T-helper 17 cell (primary cell): ENCODE measurements around the gene PDE9A. TPM values are rescaled to one million over a fixed set of nuclear protein-coding genes. Genes with fewer than 3 reads are reported as not detected.
A peak's percentile ranks its signal among the peaks of the same experiment; 100 is the strongest.

Experiments used
- ATAC-seq: fragments of 150-1000 bp; cut with Tn5 transposase; 2 replicates; pipeline ENCODE4 v1.10.0; 2021; ENCODE audit warnings: mild to moderate bottlenecking, moderate library complexity
- DNase-seq, 3 donors: peaks; one replicate each; pipeline versions ENCODE4 v3.0.0 to v3.0.0-alpha.2; 2020 to 2021
- H3K9me3 ChIP-seq: one replicate; pipeline ENCODE4 v1.7.0; 2013; ENCODE audit warnings: low read length, mild to moderate bottlenecking; ENCODE audit not compliant: control insufficient read depth, poor library complexity, severe bottlenecking
- H3K27ac Mint-ChIP-seq: one replicate; pipeline ENCODE4 v1.8.0; 2022; ENCODE audit warnings: mild to moderate bottlenecking, moderate library complexity, mixed read lengths
- H3K27me3 Mint-ChIP-seq: one replicate; pipeline ENCODE4 v1.8.0; 2022; ENCODE audit warnings: mixed read lengths
- H3K36me3 Mint-ChIP-seq: one replicate; pipeline ENCODE4 v1.8.0; 2022; ENCODE audit warnings: low read depth, mixed read lengths
- H3K4me1 Mint-ChIP-seq: one replicate; pipeline ENCODE4 v1.8.0; 2022; ENCODE audit warnings: mild to moderate bottlenecking, mixed read lengths
- H3K4me3 Mint-ChIP-seq: one replicate; pipeline ENCODE4 v1.8.0; 2022; ENCODE audit warnings: mild to moderate bottlenecking, moderate library complexity, mixed read lengths
- total RNA-seq, 4 donors: library from RNA in 2 of 4; stranded (reverse) in 2 of 4; gene quantifications; one replicate each; pipeline ENCODE4 v1.2.3 and lab custom pipeline; 2022 to 2026

The PDE9A gene
- total RNA-seq, 2 donors from 2014 or later: 4.9 to 6.6 TPM

GRCh38 chr21:42679319-42680057, 26.1 kb downstream of the PDE9A start:
- no peaks in the 10 kb centered on the region for H3K9me3 ChIP-seq
- Mint-ChIP-seq H3K36me3 (no peaks in the 10 kb centered on the region), H3K27ac (no peak overlapping the region), H3K4me1 (peaks cover 31% of the 10 kb centered on the region), H3K27me3 (no peaks in the 10 kb centered on the region), H3K4me3 (no peak overlapping the region)
- ATAC-seq: no peak
- DNase-seq: no peak

DNA sequence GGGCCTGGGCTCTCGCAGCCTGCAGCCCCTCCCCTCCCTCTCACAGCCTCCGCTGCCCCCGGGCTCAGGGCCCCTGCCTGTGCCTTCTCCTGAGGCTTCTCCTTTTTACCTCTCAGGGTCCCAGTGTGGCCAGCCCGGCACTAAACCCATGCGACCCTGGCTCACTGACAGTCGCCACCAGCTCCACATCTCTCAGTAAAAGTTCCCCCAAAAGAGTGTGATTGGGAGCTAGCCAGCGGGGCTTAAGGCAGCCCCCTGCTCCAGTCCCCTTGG, 26.6 kb downstream of the PDE9A start:
- no peaks in the 10 kb centered on the region for H3K36me3 Mint-ChIP-seq
- no peak overlapping the region for H3K27ac Mint-ChIP-seq
- DNase-seq: no peak
- no peak for ATAC-seq
- H3K9me3 ChIP-seq: no peaks in the 10 kb centered on the region
- H3K4me3 Mint-ChIP-seq: no peak overlapping the region
- no peaks in the 10 kb centered on the region for H3K27me3 Mint-ChIP-seq
- peaks cover 32% of the 10 kb centered on the region for H3K4me1 Mint-ChIP-seq

- Mint-ChIP-seq H3K27me3 (no peaks in the 10 kb centered on the region), H3K27ac (no peak overlapping the region), H3K4me1 (peaks cover 32% of the 10 kb centered on the region), H3K36me3 (no peaks in the 10 kb centered on the region), H3K4me3 (no peak overlapping the region)
- no peak for DNase-seq
- no peaks in the 10 kb centered on the region for H3K9me3 ChIP-seq
- ATAC-seq: no peak
These were observed 27.0 kb downstream of the PDE9A start for GRCh38 chr21:42680429-42680828.

DNA sequence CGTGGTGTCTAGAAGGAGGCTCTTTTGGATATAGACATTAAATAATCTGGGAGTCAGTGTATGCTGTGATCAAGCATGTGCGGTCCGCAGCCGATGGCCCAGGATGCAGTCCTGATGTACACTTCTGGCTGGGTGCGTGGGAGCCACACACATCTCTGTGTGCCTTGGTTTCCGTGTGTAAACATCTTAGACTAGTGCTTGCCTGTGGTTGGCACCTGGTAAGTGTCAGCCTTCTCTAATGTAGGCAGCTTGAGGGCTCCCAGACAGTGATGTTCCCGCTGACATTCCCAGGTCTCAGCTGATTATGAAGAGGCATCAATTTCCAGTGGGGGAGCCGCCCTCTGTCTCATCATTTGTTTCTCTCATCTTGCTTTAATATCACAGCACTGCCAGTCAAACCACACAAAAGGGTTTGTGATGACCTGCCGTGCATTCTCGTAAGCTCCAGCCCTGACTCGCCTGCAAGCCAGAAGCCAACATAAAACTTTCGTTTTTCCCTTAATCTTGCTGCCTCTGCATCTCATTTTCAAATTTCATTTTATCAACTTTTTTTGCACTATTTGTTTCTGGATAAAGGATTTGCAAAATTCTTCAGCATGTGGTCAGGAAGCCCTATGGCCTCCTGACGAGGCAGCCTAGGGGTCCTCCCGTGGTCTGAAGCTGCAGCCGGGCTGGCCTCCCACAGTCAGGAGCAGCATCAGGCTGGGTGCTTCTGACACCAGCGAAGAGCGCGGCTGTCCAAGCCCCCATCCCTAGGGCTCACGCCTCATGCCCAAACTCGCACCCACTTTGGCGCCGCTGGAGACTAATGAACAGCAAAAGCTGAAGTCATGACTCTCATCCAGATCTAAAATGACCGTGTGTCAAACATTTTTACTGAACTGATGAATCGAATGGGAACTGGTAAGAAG, 28.1 kb downstream of the PDE9A start:
- H3K9me3 ChIP-seq: no peaks in the 10 kb centered on the region
- DNase-seq (no peak), ATAC-seq (no peak)
- peaks cover 29% of the 10 kb centered on the region for H3K4me1 Mint-ChIP-seq
- H3K36me3 Mint-ChIP-seq: no peaks in the 10 kb centered on the region
- no peak overlapping the region for H3K27ac Mint-ChIP-seq
- H3K4me3 Mint-ChIP-seq: peak overlapping the region; percentile 5
- H3K27me3 Mint-ChIP-seq: no peaks in the 10 kb centered on the region

- H3K9me3 ChIP-seq: no peaks in the 10 kb centered on the region
- Mint-ChIP-seq H3K4me1 (peaks cover 29% of the 10 kb centered on the region), H3K27me3 (no peaks in the 10 kb centered on the region), H3K27ac (no peak overlapping the region), H3K4me3 (peak overlapping the region; percentile 36), H3K36me3 (no peaks in the 10 kb centered on the region)
- DNase-seq (no peak), ATAC-seq (no peak)
These were observed 29.3 kb downstream of the PDE9A start for GRCh38 chr21:42682661-42683210.

DNA sequence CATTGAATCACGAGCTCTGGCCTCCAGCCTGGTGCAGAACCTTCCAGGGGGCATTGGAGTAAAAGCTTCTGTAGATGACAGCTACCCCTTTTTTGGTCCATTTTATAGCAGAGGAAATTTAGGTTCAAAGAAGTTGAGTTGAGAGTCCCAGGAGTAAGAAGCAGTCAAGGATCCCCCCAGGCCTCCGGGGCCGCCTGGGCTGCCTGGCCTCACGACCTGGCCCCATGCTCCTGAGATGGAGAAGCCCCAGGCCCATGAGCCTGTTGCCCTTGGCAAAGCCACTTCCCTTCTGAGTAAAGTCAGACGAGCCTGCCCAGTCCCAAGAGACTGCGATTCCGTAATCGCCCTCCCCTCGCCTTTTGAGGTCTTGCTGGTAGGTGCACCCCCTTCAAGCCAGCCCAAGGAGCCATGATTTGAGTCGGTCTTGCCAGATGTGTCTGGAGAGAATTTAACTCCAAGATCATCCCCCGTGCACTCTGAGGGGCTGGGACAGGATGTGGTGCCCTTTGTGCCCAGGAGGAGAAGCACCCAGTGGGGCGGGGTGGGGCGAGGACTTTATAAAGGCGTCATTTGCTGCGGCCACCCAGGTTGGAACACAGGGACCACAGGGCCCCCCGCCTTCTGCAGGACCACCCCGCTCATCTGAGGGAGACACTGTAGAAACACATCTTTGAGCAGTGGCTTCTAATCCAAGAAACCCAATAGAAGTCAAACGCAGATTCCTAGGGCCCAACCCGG, 30.1 kb downstream of the PDE9A start:
- peaks cover 25% of the 10 kb centered on the region for H3K4me1 Mint-ChIP-seq
- no peaks in the 10 kb centered on the region for H3K9me3 ChIP-seq
- ATAC-seq (no peak), DNase-seq (no peak)
- H3K36me3 Mint-ChIP-seq: no peaks in the 10 kb centered on the region
- no peaks in the 10 kb centered on the region for H3K27me3 Mint-ChIP-seq
- H3K4me3 Mint-ChIP-seq: peak overlapping the region; percentile 85
- peak overlapping the region; percentile 85 for H3K27ac Mint-ChIP-seq

DNA sequence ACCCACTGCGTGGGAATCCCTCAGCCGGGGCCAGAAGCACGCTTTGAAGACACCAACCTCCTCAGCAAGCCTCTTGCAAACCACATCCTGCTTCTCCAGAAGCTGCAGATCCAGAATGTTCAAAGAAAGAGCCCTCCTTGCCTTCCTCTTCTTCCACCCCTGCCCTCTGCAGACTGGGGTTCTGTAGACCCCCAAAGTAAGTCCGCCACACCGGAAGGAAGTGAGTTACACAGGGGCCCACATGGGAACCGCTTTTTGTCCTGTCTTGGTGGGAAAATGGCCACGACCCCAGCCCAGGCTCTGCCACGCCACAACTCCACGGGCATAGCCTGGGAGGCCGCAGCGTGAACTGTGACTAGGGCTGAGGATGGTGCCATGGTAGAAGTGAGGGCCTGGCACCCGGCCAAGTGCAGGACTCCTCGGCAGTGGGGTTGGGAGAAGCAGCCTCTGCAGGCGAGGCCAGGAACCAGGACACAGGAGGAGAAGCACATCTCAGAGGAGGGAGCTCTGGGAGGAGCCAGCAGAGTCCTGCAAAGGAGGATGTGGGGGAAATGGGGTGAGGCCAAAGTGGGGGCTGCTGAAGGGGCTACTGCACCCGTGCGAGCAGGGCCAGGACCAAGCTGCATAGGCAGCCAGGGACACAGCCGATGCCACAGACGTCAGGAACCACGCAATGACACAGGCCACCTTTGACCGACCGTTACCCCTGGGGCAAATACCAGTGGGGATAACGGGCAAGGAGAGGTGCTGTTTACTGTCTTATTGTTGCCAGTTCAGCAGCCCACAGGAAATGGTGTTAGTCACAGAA, 30.9 kb downstream of the PDE9A start:
- no peaks in the 10 kb centered on the region for H3K27me3 Mint-ChIP-seq
- peaks cover 24% of the 10 kb centered on the region for H3K4me1 Mint-ChIP-seq
- ATAC-seq: peak; percentile 75
- peak overlapping the region; percentile 85 for H3K4me3 Mint-ChIP-seq
- no peaks in the 10 kb centered on the region for H3K9me3 ChIP-seq
- no peaks in the 10 kb centered on the region for H3K36me3 Mint-ChIP-seq
- peak overlapping the region; percentile 85 for H3K27ac Mint-ChIP-seq
- DNase-seq: peak in 1 of 3 donors; percentile 25

- Mint-ChIP-seq H3K4me1 (peaks cover 24% of the 10 kb centered on the region), H3K4me3 (peak overlapping the region; percentile 85), H3K36me3 (no peaks in the 10 kb centered on the region), H3K27me3 (no peaks in the 10 kb centered on the region), H3K27ac (peak overlapping the region; percentile 85)
- DNase-seq (no peak), ATAC-seq (peak; percentile 8)
- no peaks in the 10 kb centered on the region for H3K9me3 ChIP-seq
These were observed 31.6 kb downstream of the PDE9A start for GRCh38 chr21:42685036-42685435.

GRCh38 chr21:42685954-42686500, 32.6 kb downstream of the PDE9A start:
- H3K9me3 ChIP-seq: no peaks in the 10 kb centered on the region
- no peaks in the 10 kb centered on the region for H3K36me3 Mint-ChIP-seq
- H3K27ac Mint-ChIP-seq: peak overlapping the region; percentile 85
- H3K27me3 Mint-ChIP-seq: no peaks in the 10 kb centered on the region
- H3K4me3 Mint-ChIP-seq: no peak overlapping the region
- H3K4me1 Mint-ChIP-seq: peaks cover 24% of the 10 kb centered on the region
- ATAC-seq (no peak), DNase-seq (no peak)

DNA sequence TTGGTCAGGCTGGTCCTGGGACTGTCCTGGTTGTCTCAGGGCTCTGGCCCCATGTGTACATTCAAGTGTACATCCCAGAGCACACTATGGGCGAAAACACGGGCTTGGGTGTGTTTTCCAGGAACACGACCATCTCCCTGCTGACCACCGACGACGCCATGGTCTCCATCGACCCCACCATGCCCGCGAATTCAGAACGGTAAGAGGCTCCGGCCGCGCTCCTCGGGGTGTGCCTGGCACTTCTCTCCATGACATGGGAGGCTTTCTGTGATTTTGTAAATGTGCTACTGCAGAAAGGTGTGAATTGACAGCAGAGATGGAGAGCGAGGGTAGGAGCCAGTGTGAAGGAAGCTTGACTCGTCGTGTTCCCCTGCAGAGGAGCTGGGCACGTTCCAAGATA, 34.4 kb downstream of the PDE9A start:
- H3K9me3 ChIP-seq: no peaks in the 10 kb centered on the region
- Mint-ChIP-seq H3K27me3 (no peaks in the 10 kb centered on the region), H3K4me3 (no peak overlapping the region), H3K27ac (no peak overlapping the region), H3K36me3 (no peaks in the 10 kb centered on the region), H3K4me1 (peaks cover 13% of the 10 kb centered on the region)
- no peak for DNase-seq
- no peak for ATAC-seq

DNA sequence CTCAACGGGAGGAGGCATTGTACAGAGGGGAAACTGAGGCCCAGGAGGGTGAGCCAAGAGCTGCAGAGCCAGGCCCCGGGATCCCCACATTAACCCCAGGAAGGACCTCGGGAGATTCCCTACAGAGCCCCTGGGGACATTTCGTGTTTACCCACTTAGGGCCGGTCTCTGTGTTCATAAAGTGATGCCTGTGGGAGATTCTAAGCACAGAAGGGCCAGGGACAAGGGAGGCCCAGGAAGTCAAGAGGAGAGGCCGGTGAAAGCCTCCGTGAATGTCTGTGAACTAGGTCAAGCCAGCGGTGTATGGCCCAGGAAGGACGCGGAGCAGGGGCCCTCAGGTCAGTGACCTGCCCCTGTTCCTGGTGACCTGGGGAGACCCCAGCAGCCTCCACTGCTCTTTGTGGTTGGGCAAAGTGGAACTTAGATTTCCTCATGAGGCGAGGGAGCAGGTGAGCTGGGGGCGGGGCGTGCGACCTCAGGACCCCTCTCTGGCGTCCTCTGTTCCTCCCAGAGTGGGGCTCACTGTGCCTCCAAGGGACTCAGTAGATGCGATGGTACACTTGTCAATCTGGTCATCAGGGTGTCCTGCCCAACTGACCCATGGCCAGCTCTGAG, 34.9 kb downstream of the PDE9A start:
- DNase-seq (no peak), ATAC-seq (no peak)
- H3K9me3 ChIP-seq: no peaks in the 10 kb centered on the region
- Mint-ChIP-seq H3K36me3 (no peaks in the 10 kb centered on the region), H3K4me3 (no peak overlapping the region), H3K4me1 (peaks cover 10% of the 10 kb centered on the region), H3K27me3 (no peaks in the 10 kb centered on the region), H3K27ac (no peak overlapping the region)

- no peak overlapping the region for H3K4me3 Mint-ChIP-seq
- no peaks in the 10 kb centered on the region for H3K27me3 Mint-ChIP-seq
- H3K27ac Mint-ChIP-seq: no peak overlapping the region
- no peaks in the 10 kb centered on the region for H3K36me3 Mint-ChIP-seq
- peaks cover 7% of the 10 kb centered on the region for H3K4me1 Mint-ChIP-seq
- ATAC-seq (no peak), DNase-seq (no peak)
- H3K9me3 ChIP-seq: no peaks in the 10 kb centered on the region
These were observed 35.5 kb downstream of the PDE9A start for GRCh38 chr21:42688841-42689371.
